ENCODE measurements around the gene RIOK3. TPM values are rescaled to one million over a fixed set of nuclear protein-coding genes. Genes with fewer than 3 reads are reported as not detected.
A peak's percentile ranks its signal among the peaks of the same experiment; 100 is the strongest.
"Not testable (repeated sequence)": the region's sequence is repeated elsewhere in the genome, so short reads cannot be mapped to it uniquely, and the experiment has no call there.

RIOK3 gene
- total and polyA plus RNA-seq, 2 donors from 2014 or later, result 30.1 to 64.9 TPM

- Histone ChIP-seq H3K36me3 (ENCODE audit: control insufficient read depth in 2 of 3, insufficient read depth in 3 of 3, low read length in 3 of 3) (no peaks in the 10 kb centered on the region), H3K27me3 (ENCODE audit: control insufficient read depth, insufficient read depth, low read length) (no peaks in the 10 kb centered on the region), H3K27ac (ENCODE audit: low read depth in 2 of 2, low read length in 2 of 2) (no peak overlapping the region), H3K4me1 (ENCODE audit: control insufficient read depth in 2 of 3, insufficient read depth in 2 of 3, low read depth in 1 of 3, low read length in 3 of 3) (no peaks in the 10 kb centered on the region), H3K4me3 (ENCODE audit: low read length in 3 of 3) (no peak overlapping the region), H3K9ac (ENCODE audit: low read length in 3 of 3) (no peak overlapping the region), H3K9me3 (ENCODE audit: control insufficient read depth in 2 of 3, insufficient read depth in 1 of 3, low read length in 3 of 3) (no peaks in the 10 kb centered on the region)
- TF ChIP-seq CTCF (IDR thresholded peaks at IDR 0.05; ENCODE audit: borderline replicate concordance, extremely low read depth, insufficient read depth), result no peak
- intact Hi-C loops (cut with DNase I), result no loop called here
- FAIRE-seq (no peak), DNase-seq (no peak)
Observed at GRCh38 chr18:23421277-23421676, 31.8 kb upstream of the RIOK3 start.

GRCh38 chr18:23422751-23423418 is 30.2 kb upstream of the RIOK3 start:
- DNase-seq (peak in 1 of 5 donors; percentile 70), FAIRE-seq (no peak)
- Histone ChIP-seq H3K9me3 (ENCODE audit: control insufficient read depth in 2 of 3, insufficient read depth in 1 of 3, low read length in 3 of 3) (no peaks in the 10 kb centered on the region), H3K36me3 (ENCODE audit: control insufficient read depth in 2 of 3, insufficient read depth in 3 of 3, low read length in 3 of 3) (no peaks in the 10 kb centered on the region), H3K27me3 (ENCODE audit: control insufficient read depth, insufficient read depth, low read length) (no peaks in the 10 kb centered on the region), H3K9ac (ENCODE audit: low read length in 3 of 3) (no peak overlapping the region), H3K4me1 (ENCODE audit: control insufficient read depth in 2 of 3, insufficient read depth in 2 of 3, low read depth in 1 of 3, low read length in 3 of 3) (no peaks in the 10 kb centered on the region), H3K4me3 (ENCODE audit: low read length in 3 of 3) (no peak overlapping the region), H3K27ac (ENCODE audit: low read depth in 2 of 2, low read length in 2 of 2) (no peak overlapping the region)
- intact Hi-C loops (cut with DNase I), result no loop called here
- TF ChIP-seq CTCF (IDR thresholded peaks at IDR 0.05; ENCODE audit: borderline replicate concordance, extremely low read depth, insufficient read depth), result no peak

GRCh38 chr18:23424616-23425015 is 28.5 kb upstream of the RIOK3 start:
- H3K4me1 ChIP-seq (ENCODE audit: control insufficient read depth in 2 of 3, insufficient read depth in 2 of 3, low read depth in 1 of 3, low read length in 3 of 3), result no peaks in the 10 kb centered on the region
- no peaks in the 10 kb centered on the region for H3K9me3 ChIP-seq (ENCODE audit: control insufficient read depth in 2 of 3, insufficient read depth in 1 of 3, low read length in 3 of 3)
- H3K4me3 ChIP-seq (ENCODE audit: low read length in 3 of 3), result no peak overlapping the region
- no peaks in the 10 kb centered on the region for H3K36me3 ChIP-seq (ENCODE audit: control insufficient read depth in 2 of 3, insufficient read depth in 3 of 3, low read length in 3 of 3)
- no peak for TF ChIP-seq CTCF (IDR thresholded peaks at IDR 0.05; ENCODE audit: borderline replicate concordance, extremely low read depth, insufficient read depth)
- H3K27me3 ChIP-seq (ENCODE audit: control insufficient read depth, insufficient read depth, low read length), result no peaks in the 10 kb centered on the region
- DNase-seq, result no peak
- no peak overlapping the region for H3K27ac ChIP-seq (ENCODE audit: low read depth in 2 of 2, low read length in 2 of 2)
- H3K9ac ChIP-seq (ENCODE audit: low read length in 3 of 3), result no peak overlapping the region
- intact Hi-C loops (cut with DNase I), result no loop called here
- no peak for FAIRE-seq

GRCh38 chr18:23428821-23429220 is 24.3 kb upstream of the RIOK3 start:
- FAIRE-seq (no peak), DNase-seq (no peak)
- intact Hi-C loops (cut with DNase I), result no loop called here
- H3K4me3 ChIP-seq (ENCODE audit: low read length in 3 of 3), result no peak overlapping the region
- H3K4me1 ChIP-seq (ENCODE audit: control insufficient read depth in 2 of 3, insufficient read depth in 2 of 3, low read depth in 1 of 3, low read length in 3 of 3), result no peaks in the 10 kb centered on the region
- TF ChIP-seq CTCF (IDR thresholded peaks at IDR 0.05; ENCODE audit: borderline replicate concordance, extremely low read depth, insufficient read depth), result no peak
- H3K27me3 ChIP-seq (ENCODE audit: control insufficient read depth, insufficient read depth, low read length), result no peaks in the 10 kb centered on the region
- no peak overlapping the region for H3K9ac ChIP-seq (ENCODE audit: low read length in 3 of 3)
- no peak overlapping the region for H3K27ac ChIP-seq (ENCODE audit: low read depth in 2 of 2, low read length in 2 of 2)
- H3K36me3 ChIP-seq (ENCODE audit: control insufficient read depth in 2 of 3, insufficient read depth in 3 of 3, low read length in 3 of 3), result no peaks in the 10 kb centered on the region
- no peaks in the 10 kb centered on the region for H3K9me3 ChIP-seq (ENCODE audit: control insufficient read depth in 2 of 3, insufficient read depth in 1 of 3, low read length in 3 of 3)

GRCh38 chr18:23429538-23429937 is 23.5 kb upstream of the RIOK3 start:
- H3K9me3 ChIP-seq (ENCODE audit: control insufficient read depth in 2 of 3, insufficient read depth in 1 of 3, low read length in 3 of 3); FAIRE-seq; intact Hi-C loops (cut with DNase I); H3K9ac ChIP-seq (ENCODE audit: low read length in 3 of 3); DNase-seq; H3K27ac ChIP-seq (ENCODE audit: low read depth in 2 of 2, low read length in 2 of 2); H3K4me1 ChIP-seq (ENCODE audit: control insufficient read depth in 2 of 3, insufficient read depth in 2 of 3, low read depth in 1 of 3, low read length in 3 of 3); H3K36me3 ChIP-seq (ENCODE audit: control insufficient read depth in 2 of 3, insufficient read depth in 3 of 3, low read length in 3 of 3); H3K27me3 ChIP-seq (ENCODE audit: control insufficient read depth, insufficient read depth, low read length); H3K4me3 ChIP-seq (ENCODE audit: low read length in 3 of 3): not testable (repeated sequence)
